ENCODE measurements around the gene FARS2.

DNA sequence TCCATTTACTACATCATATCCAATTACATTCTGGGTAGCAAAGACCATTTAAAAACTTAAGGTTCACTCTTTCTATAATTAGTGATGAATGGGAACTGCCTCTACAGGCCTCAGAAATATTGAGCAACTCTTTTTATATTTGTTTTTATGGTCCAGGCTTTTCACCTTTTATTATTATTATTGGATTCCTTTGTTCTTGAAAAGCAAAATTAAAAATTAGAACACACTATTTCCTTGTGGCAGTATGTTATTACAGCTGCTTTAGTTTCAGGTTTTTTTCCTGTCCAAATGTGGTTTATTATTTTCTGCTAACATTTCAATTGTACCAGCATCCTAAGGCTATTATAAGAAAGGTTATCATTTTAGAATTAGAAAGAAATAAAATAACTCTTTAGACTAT is 150.1 kb downstream of the FARS2 start:
- TF ChIP-seq, protein P1, sequence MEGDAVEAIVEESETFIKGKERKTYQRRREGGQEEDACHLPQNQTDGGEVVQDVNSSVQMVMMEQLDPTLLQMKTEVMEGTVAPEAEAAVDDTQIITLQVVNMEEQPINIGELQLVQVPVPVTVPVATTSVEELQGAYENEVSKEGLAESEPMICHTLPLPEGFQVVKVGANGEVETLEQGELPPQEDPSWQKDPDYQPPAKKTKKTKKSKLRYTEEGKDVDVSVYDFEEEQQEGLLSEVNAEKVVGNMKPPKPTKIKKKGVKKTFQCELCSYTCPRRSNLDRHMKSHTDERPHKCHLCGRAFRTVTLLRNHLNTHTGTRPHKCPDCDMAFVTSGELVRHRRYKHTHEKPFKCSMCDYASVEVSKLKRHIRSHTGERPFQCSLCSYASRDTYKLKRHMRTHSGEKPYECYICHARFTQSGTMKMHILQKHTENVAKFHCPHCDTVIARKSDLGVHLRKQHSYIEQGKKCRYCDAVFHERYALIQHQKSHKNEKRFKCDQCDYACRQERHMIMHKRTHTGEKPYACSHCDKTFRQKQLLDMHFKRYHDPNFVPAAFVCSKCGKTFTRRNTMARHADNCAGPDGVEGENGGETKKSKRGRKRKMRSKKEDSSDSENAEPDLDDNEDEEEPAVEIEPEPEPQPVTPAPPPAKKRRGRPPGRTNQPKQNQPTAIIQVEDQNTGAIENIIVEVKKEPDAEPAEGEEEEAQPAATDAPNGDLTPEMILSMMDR (IDR thresholded peaks at IDR 0.05; ENCODE audit: extremely low read depth in 1 of 2, insufficient read depth in 1 of 2, low read depth in 1 of 2, low read length in 2 of 2): no peak
- no peak for TF ChIP-seq MYC (IDR thresholded peaks at IDR 0.05; ENCODE audit: low read depth, low read length)
- no peak for TF ChIP-seq EZH2 (IDR thresholded peaks at IDR 0.05; ENCODE audit: borderline replicate concordance, low read depth, low read length, severe bottlenecking)
- TF ChIP-seq POLR2AphosphoS5 (IDR thresholded peaks at IDR 0.05; ENCODE audit: insufficient read depth, low read depth, low read length): no peak
- TF ChIP-seq POLR2A (IDR thresholded peaks at IDR 0.05; ENCODE audit: low read depth, low read length): no peak
- TF ChIP-seq, protein P2, sequence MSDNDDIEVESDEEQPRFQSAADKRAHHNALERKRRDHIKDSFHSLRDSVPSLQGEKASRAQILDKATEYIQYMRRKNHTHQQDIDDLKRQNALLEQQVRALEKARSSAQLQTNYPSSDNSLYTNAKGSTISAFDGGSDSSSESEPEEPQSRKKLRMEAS (IDR thresholded peaks at IDR 0.05; ENCODE audit: insufficient read depth, insufficient read length): no peak
- no peak for TF ChIP-seq GATA2 (IDR thresholded peaks at IDR 0.05; ENCODE audit: insufficient read depth, insufficient read length, low read depth, low read length)
- no peak for TF ChIP-seq JUN (IDR thresholded peaks at IDR 0.05; ENCODE audit: borderline replicate concordance, insufficient read depth, insufficient read length, low read depth)
